ENCODE measurements around the gene SH3RF1.

GRCh38 chr4:169268951-169269760 lies 1.6 kb downstream of the SH3RF1 start:
- TF ChIP-seq CTCF (IDR thresholded peaks at IDR 0.05) (no peak), PREB (CRISPR knock-in tag; IDR thresholded peaks at IDR 0.05; ENCODE audit: borderline replicate concordance) (no peak), CBFB (CRISPR knock-in tag; IDR thresholded peaks at IDR 0.05; ENCODE audit: low read depth) (no peak), MXD4 (CRISPR knock-in tag; IDR thresholded peaks at IDR 0.05; ENCODE audit: borderline replicate concordance) (no peak), ZBTB43 (CRISPR knock-in tag; IDR thresholded peaks at IDR 0.05) (no peak), ETV6 (CRISPR knock-in tag; IDR thresholded peaks at IDR 0.05) (no peak), ZNF671 (CRISPR knock-in tag; IDR thresholded peaks at IDR 0.05) (no peak), MYBL2 (CRISPR knock-in tag; IDR thresholded peaks at IDR 0.05) (no peak)
